ENCODE measurements around the gene LDLRAD4. TPM values are rescaled to one million over a fixed set of nuclear protein-coding genes. Genes with fewer than 3 reads are reported as not detected.

Gene LDLRAD4
- polyA plus RNA-seq, 1 of the 3 experiments (the other 2 are of a cell fraction): 0.16 TPM

DNA sequence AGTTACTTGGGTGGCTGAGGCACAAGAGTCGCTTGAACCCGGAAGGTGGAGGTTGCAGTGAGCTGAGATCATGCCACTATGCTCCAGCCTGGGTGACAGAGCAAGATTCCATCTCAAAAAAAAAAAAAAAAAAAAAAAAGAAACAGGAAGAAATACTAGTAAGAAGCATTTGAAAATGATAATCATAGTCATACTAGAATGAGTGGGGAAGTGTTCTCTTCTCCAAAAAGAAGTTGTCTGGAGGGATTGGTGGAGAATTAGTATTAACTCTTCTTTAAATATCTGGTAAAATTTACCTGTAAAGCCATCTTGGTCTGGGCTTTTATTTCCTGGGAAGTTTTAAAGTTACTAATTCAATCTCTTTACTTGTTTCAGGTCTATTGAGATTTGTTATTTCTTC is 376.0 kb downstream of the LDLRAD4 start:
- H3K9me3 ChIP-seq: peaks cover 17% of the 10 kb centered on the region; the same call in 1 of the 2 replicates

GRCh38 chr18:13597068-13597467 is 378.5 kb downstream of the LDLRAD4 start:
- Histone ChIP-seq H3K9ac (no peak overlapping the region), H4K20me1 (ENCODE audit: insufficient read depth) (no peaks in the 10 kb centered on the region), H3K9me2 (no peaks in the 10 kb centered on the region), H3K9me3 (peaks cover 17% of the 10 kb centered on the region; the same call in 1 of the 2 replicates), H3K27me3 (ENCODE audit: insufficient read depth) (no peaks in the 10 kb centered on the region), H2AFZ (ENCODE audit: low read depth) (no peak overlapping the region), H3F3A (replicated peaks; ENCODE audit: insufficient read depth) (peaks cover 6% of the 10 kb centered on the region), H3K79me2 (ENCODE audit: insufficient read depth) (no peaks in the 10 kb centered on the region), H3K27ac (ENCODE audit: low read depth in 2 of 2, low read length in 1 of 2) (no peak overlapping the region), H3K36me3 (replicated peaks in 1 of 2; ENCODE audit: control insufficient read depth in 1 of 2, insufficient read depth in 2 of 2, low read length in 1 of 2) (no peaks in the 10 kb centered on the region), H3K4me2 (no peak overlapping the region), H3K4me3 (ENCODE audit: low read depth in 2 of 2, low read length in 1 of 2) (no peak overlapping the region), H3K4me1 (ENCODE audit: control insufficient read depth in 1 of 2, insufficient read depth in 2 of 2, low read depth in 1 of 2, low read length in 1 of 2) (peaks cover 0 to 3% of the 10 kb centered on the region in 2 experiments; a peak in 1 of 4 replicates)
- no peak for TF ChIP-seq ELF1 (IDR thresholded peaks at IDR 0.05)
- no peak for TF ChIP-seq TCF12 (IDR thresholded peaks at IDR 0.05)
- TF ChIP-seq REST (IDR thresholded peaks at IDR 0.05; ENCODE audit: low read depth, low read length): no peak
- TF ChIP-seq TEAD4 (IDR thresholded peaks at IDR 0.05; ENCODE audit: borderline replicate concordance, insufficient read depth): no peak
- no peak for TF ChIP-seq EZH2phosphoT487 (IDR thresholded peaks at IDR 0.05; ENCODE audit: borderline replicate concordance, low read depth)
- ChIA-PET CTCF (interaction anchor here (1.0 kb wide), 1 partner anchor 16 kb away, joined by 3 read pairs; no protein-coding TSS in a partner anchor), POLR2A (no interaction called here)
- DNase-seq: no peak

More for the DNA sequence above, 376.0 kb downstream of the LDLRAD4 start:
- Histone ChIP-seq H3K4me2 (no peak overlapping the region), H3K27ac (ENCODE audit: low read depth in 2 of 2, low read length in 1 of 2) (no peak overlapping the region), H3K9me2 (no peaks in the 10 kb centered on the region), H2AFZ (ENCODE audit: low read depth) (no peak overlapping the region), H3K79me2 (ENCODE audit: insufficient read depth) (no peaks in the 10 kb centered on the region), H3F3A (replicated peaks; ENCODE audit: insufficient read depth) (peaks cover 6% of the 10 kb centered on the region), H4K20me1 (ENCODE audit: insufficient read depth) (no peaks in the 10 kb centered on the region), H3K4me1 (ENCODE audit: control insufficient read depth in 1 of 2, insufficient read depth in 2 of 2, low read depth in 1 of 2, low read length in 1 of 2) (no peaks in the 10 kb centered on the region), H3K4me3 (ENCODE audit: low read depth in 2 of 2, low read length in 1 of 2) (no peak overlapping the region), H3K27me3 (ENCODE audit: insufficient read depth) (no peaks in the 10 kb centered on the region), H3K36me3 (replicated peaks in 1 of 2; ENCODE audit: control insufficient read depth in 1 of 2, insufficient read depth in 2 of 2, low read length in 1 of 2) (no peaks in the 10 kb centered on the region), H3K9ac (no peak overlapping the region)
- 85% methylated on average over 2 of the region's 2 CpGs for WGBS (ENCODE audit: low lambda C conversion rate)
- POLR2A ChIA-PET: no interaction called here
- no peak for DNase-seq
- CTCF ChIA-PET: interaction anchor here (1.0 kb wide), 1 partner anchor 15 kb away, joined by 3 read pairs; no protein-coding TSS in a partner anchor
- TF ChIP-seq YY1 (IDR thresholded peaks at IDR 0.05; ENCODE audit: low read depth) (no peak), ELF1 (IDR thresholded peaks at IDR 0.05) (no peak), EZH2phosphoT487 (IDR thresholded peaks at IDR 0.05; ENCODE audit: borderline replicate concordance, low read depth) (no peak), SMC3 (IDR thresholded peaks at IDR 0.05; ENCODE audit: low read depth, low read length) (no peak), USF1 (IDR thresholded peaks at IDR 0.05; ENCODE audit: borderline replicate concordance, low read depth) (no peak), NRF1 (IDR thresholded peaks at IDR 0.05; ENCODE audit: low read depth, low read length) (no peak), TAF1 (IDR thresholded peaks at IDR 0.05; ENCODE audit: borderline replicate concordance, low read depth, low read length) (no peak), MAX (IDR thresholded peaks at IDR 0.05; ENCODE audit: low read depth) (no peak)
- TF ChIP-seq, protein P1, sequence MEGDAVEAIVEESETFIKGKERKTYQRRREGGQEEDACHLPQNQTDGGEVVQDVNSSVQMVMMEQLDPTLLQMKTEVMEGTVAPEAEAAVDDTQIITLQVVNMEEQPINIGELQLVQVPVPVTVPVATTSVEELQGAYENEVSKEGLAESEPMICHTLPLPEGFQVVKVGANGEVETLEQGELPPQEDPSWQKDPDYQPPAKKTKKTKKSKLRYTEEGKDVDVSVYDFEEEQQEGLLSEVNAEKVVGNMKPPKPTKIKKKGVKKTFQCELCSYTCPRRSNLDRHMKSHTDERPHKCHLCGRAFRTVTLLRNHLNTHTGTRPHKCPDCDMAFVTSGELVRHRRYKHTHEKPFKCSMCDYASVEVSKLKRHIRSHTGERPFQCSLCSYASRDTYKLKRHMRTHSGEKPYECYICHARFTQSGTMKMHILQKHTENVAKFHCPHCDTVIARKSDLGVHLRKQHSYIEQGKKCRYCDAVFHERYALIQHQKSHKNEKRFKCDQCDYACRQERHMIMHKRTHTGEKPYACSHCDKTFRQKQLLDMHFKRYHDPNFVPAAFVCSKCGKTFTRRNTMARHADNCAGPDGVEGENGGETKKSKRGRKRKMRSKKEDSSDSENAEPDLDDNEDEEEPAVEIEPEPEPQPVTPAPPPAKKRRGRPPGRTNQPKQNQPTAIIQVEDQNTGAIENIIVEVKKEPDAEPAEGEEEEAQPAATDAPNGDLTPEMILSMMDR (IDR thresholded peaks at IDR 0.05): no peak

Measured in SK-N-SH (cell line).